Measurements from ENCODE around the gene MAGED4.
"Not testable (repeated sequence)": the region's sequence is repeated elsewhere in the genome, so short reads cannot be mapped to it uniquely, and the experiment has no call there.

DNA sequence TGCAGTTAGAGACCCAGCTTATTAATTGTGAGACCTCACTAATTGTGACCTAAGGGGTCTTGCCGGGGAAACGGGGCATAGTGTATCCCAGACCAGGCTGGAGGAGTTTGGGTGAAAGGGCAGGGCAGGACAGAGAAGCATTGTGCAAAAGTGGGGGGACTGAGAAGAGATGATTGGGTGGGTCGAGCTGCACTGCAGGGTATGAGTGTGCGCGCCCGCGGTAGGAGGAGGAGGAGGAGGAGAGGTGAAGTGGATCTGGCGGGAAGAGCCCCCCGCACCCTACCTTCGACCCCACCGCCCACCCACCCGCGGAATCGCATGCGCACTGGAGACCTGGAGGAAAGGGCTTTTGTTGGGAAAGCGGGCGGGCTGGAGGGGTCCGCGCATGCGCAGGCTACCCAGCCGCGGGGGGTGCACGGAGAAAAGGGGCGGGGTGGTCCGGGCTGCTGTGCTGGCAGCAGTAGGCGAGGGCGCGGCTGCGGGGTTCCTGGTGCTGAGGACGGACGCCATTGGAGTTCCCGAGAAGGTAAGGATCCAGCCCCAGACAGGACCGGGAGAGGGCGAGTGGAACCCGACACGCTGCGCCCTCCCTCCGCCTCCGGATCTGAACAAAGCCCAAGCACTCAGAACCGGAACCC lies at the start of gene MAGED4:
- TF ChIP-seq POLR2A (IDR thresholded peaks at IDR 0.05): not testable (repeated sequence)
- TF ChIP-seq, protein P1, sequence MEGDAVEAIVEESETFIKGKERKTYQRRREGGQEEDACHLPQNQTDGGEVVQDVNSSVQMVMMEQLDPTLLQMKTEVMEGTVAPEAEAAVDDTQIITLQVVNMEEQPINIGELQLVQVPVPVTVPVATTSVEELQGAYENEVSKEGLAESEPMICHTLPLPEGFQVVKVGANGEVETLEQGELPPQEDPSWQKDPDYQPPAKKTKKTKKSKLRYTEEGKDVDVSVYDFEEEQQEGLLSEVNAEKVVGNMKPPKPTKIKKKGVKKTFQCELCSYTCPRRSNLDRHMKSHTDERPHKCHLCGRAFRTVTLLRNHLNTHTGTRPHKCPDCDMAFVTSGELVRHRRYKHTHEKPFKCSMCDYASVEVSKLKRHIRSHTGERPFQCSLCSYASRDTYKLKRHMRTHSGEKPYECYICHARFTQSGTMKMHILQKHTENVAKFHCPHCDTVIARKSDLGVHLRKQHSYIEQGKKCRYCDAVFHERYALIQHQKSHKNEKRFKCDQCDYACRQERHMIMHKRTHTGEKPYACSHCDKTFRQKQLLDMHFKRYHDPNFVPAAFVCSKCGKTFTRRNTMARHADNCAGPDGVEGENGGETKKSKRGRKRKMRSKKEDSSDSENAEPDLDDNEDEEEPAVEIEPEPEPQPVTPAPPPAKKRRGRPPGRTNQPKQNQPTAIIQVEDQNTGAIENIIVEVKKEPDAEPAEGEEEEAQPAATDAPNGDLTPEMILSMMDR (IDR thresholded peaks at IDR 0.05): not testable (repeated sequence)
